Measurements from ENCODE around the gene WWOX.

Gene WWOX

GRCh38 chr16:78450255-78450654, 350.8 kb downstream of the WWOX start:
- no peak for DNase-seq (ENCODE audit: low read depth)
- H3K4me3 ChIP-seq (ENCODE audit: low read depth, low read length): no peak overlapping the region
- no peak for TF ChIP-seq CTCF (IDR thresholded peaks at IDR 0.05; ENCODE audit: insufficient read depth, low read depth, low read length, missing control alignments)

DNA sequence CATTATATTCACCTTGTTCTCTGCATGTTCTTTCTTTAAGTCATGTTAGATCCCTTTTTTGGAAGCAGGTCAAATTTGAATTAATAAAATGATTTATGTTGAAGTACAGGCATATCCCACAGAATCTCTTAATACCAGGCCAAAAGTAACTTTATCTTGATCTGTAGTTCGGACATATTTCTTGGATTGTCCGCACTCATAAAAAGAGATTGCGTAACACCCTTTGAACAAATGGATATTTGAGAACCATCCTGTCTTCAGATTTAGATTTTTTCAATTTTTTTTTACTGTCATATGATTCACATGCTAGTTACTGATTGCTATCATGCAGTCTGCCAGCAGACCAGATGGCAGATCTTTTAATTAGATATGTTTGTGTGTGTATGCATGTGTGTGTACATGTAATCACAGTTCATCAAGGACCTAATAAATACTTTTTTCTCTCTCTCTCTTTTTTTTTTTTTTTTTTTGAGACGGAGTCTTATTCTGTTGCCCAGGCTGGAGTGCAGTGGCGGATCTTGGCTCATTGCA, 352.6 kb downstream of the WWOX start:
- no peak for TF ChIP-seq CTCF (IDR thresholded peaks at IDR 0.05; ENCODE audit: insufficient read depth, low read depth, low read length, missing control alignments)
- no peak for DNase-seq (ENCODE audit: low read depth)
- no peak overlapping the region for H3K4me3 ChIP-seq (ENCODE audit: low read depth, low read length)

DNA sequence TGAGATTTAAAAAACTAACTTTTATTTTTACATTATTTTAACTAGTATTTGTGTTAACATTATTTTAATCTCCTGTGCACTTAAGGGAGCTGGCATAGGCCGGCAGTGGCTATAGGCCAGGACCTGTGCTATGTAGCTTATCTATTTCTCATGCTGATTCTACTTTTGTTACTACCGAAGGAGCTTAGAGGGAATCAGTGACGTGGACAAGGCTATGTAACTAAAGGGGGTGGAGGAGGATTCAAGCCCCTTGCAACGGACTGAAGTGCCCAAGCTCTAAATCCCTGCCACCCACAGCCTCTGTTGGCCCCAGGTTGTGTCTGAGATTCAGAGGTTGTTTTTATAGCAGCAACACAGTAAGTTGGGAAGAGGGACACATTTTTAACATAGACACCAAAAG, 356.4 kb downstream of the WWOX start:
- no peak for DNase-seq (ENCODE audit: low read depth)
- no peak overlapping the region for H3K4me3 ChIP-seq (ENCODE audit: low read depth, low read length)
- TF ChIP-seq CTCF (IDR thresholded peaks at IDR 0.05; ENCODE audit: insufficient read depth, low read depth, low read length, missing control alignments): no peak

DNA sequence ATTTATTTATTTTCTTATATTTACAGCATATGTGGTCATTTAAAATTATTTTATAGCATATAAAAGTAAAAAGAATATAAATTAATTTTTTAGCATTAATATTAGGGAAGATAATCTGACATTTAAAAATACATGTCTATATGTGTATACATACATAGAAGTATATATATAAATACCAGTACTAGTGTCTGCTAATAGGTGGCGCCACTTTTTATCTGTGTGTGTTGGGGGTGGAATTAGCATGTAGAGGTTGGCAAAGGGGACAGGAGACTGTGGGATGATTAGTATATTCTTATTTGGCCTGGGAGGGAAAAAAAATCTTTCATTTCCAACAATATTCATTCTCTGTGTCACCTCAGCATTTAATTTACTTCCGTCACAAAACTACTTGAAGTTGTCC, 359.1 kb downstream of the WWOX start:
- no peak overlapping the region for H3K4me3 ChIP-seq (ENCODE audit: low read depth, low read length)
- no peak for DNase-seq (ENCODE audit: low read depth)
- TF ChIP-seq CTCF (IDR thresholded peaks at IDR 0.05; ENCODE audit: insufficient read depth, low read depth, low read length, missing control alignments): no peak

DNA sequence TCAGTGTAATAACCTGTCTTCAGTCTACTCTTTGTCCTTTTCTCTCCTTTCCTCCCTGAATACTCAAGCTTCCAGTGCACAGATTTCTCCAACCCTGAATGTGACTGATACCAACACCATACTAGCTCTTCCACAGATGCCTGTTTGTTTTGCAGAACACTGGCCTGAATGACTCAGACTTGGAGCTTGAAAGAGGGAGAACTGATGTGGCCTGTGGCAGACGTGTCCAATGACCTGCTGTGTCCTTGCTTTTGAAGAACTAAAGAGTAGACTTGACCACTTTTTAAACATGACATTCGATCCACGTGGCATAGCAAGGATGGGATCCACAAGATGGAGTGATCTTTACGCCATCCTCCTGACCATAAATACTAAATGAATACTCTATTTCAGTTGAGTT, 361.0 kb downstream of the WWOX start:
- no peak for DNase-seq (ENCODE audit: low read depth)
- H3K4me3 ChIP-seq (ENCODE audit: low read depth, low read length): no peak overlapping the region
- TF ChIP-seq CTCF (IDR thresholded peaks at IDR 0.05; ENCODE audit: insufficient read depth, low read depth, low read length, missing control alignments): no peak

GRCh38 chr16:78461087-78461486, 361.6 kb downstream of the WWOX start:
- no peak for DNase-seq (ENCODE audit: low read depth)
- TF ChIP-seq CTCF (IDR thresholded peaks at IDR 0.05; ENCODE audit: insufficient read depth, low read depth, low read length, missing control alignments): no peak
- no peak overlapping the region for H3K4me3 ChIP-seq (ENCODE audit: low read depth, low read length)

DNA sequence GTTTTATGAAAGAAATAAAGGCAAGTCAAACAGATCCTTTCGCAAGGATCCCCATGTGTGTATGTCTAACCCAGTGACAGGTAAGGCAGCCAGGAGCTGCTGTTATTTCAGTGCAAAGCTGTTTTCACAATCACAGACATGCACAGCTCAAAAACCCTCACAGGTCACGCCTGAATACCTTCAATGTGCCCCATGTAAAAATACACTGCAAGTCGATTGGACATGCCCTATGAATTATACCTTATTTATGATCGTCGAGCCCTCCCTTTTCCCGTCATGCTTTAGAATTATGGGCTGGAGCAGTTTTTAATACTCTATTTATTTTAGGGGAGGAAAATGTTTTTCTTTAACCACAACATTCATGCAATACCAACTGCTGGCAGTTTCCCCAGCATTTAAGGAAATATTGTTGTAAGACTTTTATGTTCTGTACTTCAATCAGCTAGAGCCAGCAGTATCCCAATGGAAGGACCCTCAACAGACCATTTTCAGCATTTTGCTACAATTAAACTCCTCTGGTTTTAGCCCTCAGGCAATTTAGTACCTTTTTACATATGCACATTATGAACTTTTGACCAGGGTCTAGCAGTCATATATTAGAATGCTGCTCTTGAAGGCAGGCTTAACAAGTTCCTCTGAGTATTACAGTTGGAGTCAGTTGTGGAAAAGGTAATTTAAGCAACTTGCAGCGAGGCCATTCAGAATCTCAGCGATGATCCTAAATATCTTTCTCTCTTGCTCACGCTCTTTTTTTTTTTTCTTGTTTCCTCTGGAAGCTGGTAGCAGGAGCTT, 362.2 kb downstream of the WWOX start:
- no peak for TF ChIP-seq CTCF (IDR thresholded peaks at IDR 0.05; ENCODE audit: insufficient read depth, low read depth, low read length, missing control alignments)
- no peak overlapping the region for H3K4me3 ChIP-seq (ENCODE audit: low read depth, low read length)
- no peak for DNase-seq (ENCODE audit: low read depth)
